ENCODE measurements around the gene ZNF827. TPM values are rescaled to one million over a fixed set of nuclear protein-coding genes. Genes with fewer than 3 reads are reported as not detected.
A peak's percentile ranks its signal among the peaks of the same experiment; 100 is the strongest.

Gene ZNF827
- total RNA-seq, 1 donor from 2014 or later, result 50.2 TPM

GRCh38 chr4:145902522-145902921, 36.1 kb downstream of the ZNF827 start:
- H3K9me3 Mint-ChIP-seq (ENCODE audit: low read depth), result no peaks in the 10 kb centered on the region
- H3K27me3 Mint-ChIP-seq, result no peaks in the 10 kb centered on the region
- no peak for TF ChIP-seq CTCF (IDR thresholded peaks at IDR 0.05; ENCODE audit: unreplicated experiment)
- H3K4me3 Mint-ChIP-seq (ENCODE audit: low read depth), result no peak overlapping the region
- no peak overlapping the region for H3K27ac Mint-ChIP-seq
- H3K36me3 Mint-ChIP-seq (ENCODE audit: insufficient read depth), result peaks cover 16% of the 10 kb centered on the region
- no peak for DNase-seq (ENCODE audit: low spot score, unreplicated experiment)
- H3K4me1 Mint-ChIP-seq (ENCODE audit: low read depth), result peaks cover 17% of the 10 kb centered on the region

- no peak for TF ChIP-seq CTCF (IDR thresholded peaks at IDR 0.05; ENCODE audit: unreplicated experiment)
- peaks cover 10% of the 10 kb centered on the region for H3K4me1 Mint-ChIP-seq (ENCODE audit: low read depth)
- no peak for DNase-seq (ENCODE audit: low spot score, unreplicated experiment)
- no peaks in the 10 kb centered on the region for H3K9me3 Mint-ChIP-seq (ENCODE audit: low read depth)
- peaks cover 16% of the 10 kb centered on the region for H3K36me3 Mint-ChIP-seq (ENCODE audit: insufficient read depth)
- no peak overlapping the region for H3K27ac Mint-ChIP-seq
- H3K27me3 Mint-ChIP-seq, result no peaks in the 10 kb centered on the region
- no peak overlapping the region for H3K4me3 Mint-ChIP-seq (ENCODE audit: low read depth)
These were observed 38.6 kb downstream of the ZNF827 start for GRCh38 chr4:145899886-145900460.

GRCh38 chr4:145898926-145899531, 39.6 kb downstream of the ZNF827 start:
- no peak overlapping the region for H3K4me3 Mint-ChIP-seq (ENCODE audit: low read depth)
- peaks cover 14% of the 10 kb centered on the region for H3K36me3 Mint-ChIP-seq (ENCODE audit: insufficient read depth)
- H3K27ac Mint-ChIP-seq, result peak overlapping the region; percentile 25
- no peaks in the 10 kb centered on the region for H3K9me3 Mint-ChIP-seq (ENCODE audit: low read depth)
- H3K4me1 Mint-ChIP-seq (ENCODE audit: low read depth), result peaks cover 8% of the 10 kb centered on the region
- no peak for TF ChIP-seq CTCF (IDR thresholded peaks at IDR 0.05; ENCODE audit: unreplicated experiment)
- H3K27me3 Mint-ChIP-seq, result no peaks in the 10 kb centered on the region
- DNase-seq (ENCODE audit: low spot score, unreplicated experiment), result no peak

- Mint-ChIP-seq H3K27me3 (no peaks in the 10 kb centered on the region), H3K27ac (no peak overlapping the region), H3K4me3 (ENCODE audit: low read depth) (no peak overlapping the region)
These were observed 40.2 kb downstream of the ZNF827 start for GRCh38 chr4:145898466-145898865.

GRCh38 chr4:145895056-145895455, 43.6 kb downstream of the ZNF827 start:
- TF ChIP-seq CTCF (IDR thresholded peaks at IDR 0.05; ENCODE audit: unreplicated experiment), result no peak
- no peaks in the 10 kb centered on the region for H3K9me3 Mint-ChIP-seq (ENCODE audit: low read depth)
- peaks cover 8% of the 10 kb centered on the region for H3K36me3 Mint-ChIP-seq (ENCODE audit: insufficient read depth)
- H3K4me3 Mint-ChIP-seq (ENCODE audit: low read depth), result no peak overlapping the region
- H3K4me1 Mint-ChIP-seq (ENCODE audit: low read depth), result peaks cover 5% of the 10 kb centered on the region
- DNase-seq (ENCODE audit: low spot score, unreplicated experiment), result no peak
- no peak overlapping the region for H3K27ac Mint-ChIP-seq
- H3K27me3 Mint-ChIP-seq, result no peaks in the 10 kb centered on the region

More at GRCh38 chr4:145898466-145898865, 40.2 kb downstream of the ZNF827 start:
- TF ChIP-seq CTCF (IDR thresholded peaks at IDR 0.05; ENCODE audit: unreplicated experiment), result no peak
- no peak for DNase-seq (ENCODE audit: low spot score, unreplicated experiment)
- Mint-ChIP-seq H3K9me3 (ENCODE audit: low read depth) (no peaks in the 10 kb centered on the region), H3K4me1 (ENCODE audit: low read depth) (peaks cover 8% of the 10 kb centered on the region), H3K36me3 (ENCODE audit: insufficient read depth) (peaks cover 14% of the 10 kb centered on the region)

All from progenitor cell of endocrine pancreas (in vitro differentiated cells).